ENCODE data around the gene NRG3. TPM values are rescaled to one million over a fixed set of nuclear protein-coding genes. Genes with fewer than 3 reads are reported as not detected.

Gene NRG3
- total RNA-seq, 1 donor from 2014 or later: 0.92 TPM

- no peak for TF ChIP-seq CTCF (conservative IDR thresholded peaks at IDR 0.05; ENCODE audit: low read depth, low read length)
- no peak for DNase-seq (ENCODE audit: low read depth)
- no peak overlapping the region for H3K4me3 ChIP-seq (ENCODE audit: low read depth, low read length)
Measured at GRCh38 chr10:82908751-82909150, 1033.8 kb downstream of the NRG3 start.

- no peak overlapping the region for H3K4me3 ChIP-seq (ENCODE audit: low read depth, low read length)
- TF ChIP-seq CTCF (conservative IDR thresholded peaks at IDR 0.05; ENCODE audit: low read depth, low read length): no peak
- DNase-seq (ENCODE audit: low read depth): no peak
Measured at GRCh38 chr10:82910301-82910700, 1035.3 kb downstream of the NRG3 start.

- no peak overlapping the region for H3K4me3 ChIP-seq (ENCODE audit: low read depth, low read length)
- no peak for TF ChIP-seq CTCF (conservative IDR thresholded peaks at IDR 0.05; ENCODE audit: low read depth, low read length)
- no peak for DNase-seq (ENCODE audit: low read depth)
Measured at GRCh38 chr10:82914655-82915136, 1039.7 kb downstream of the NRG3 start.

GRCh38 chr10:82916941-82917340, 1041.9 kb downstream of the NRG3 start:
- no peak overlapping the region for H3K4me3 ChIP-seq (ENCODE audit: low read depth, low read length)
- no peak for DNase-seq (ENCODE audit: low read depth)
- TF ChIP-seq CTCF (conservative IDR thresholded peaks at IDR 0.05; ENCODE audit: low read depth, low read length): no peak

GRCh38 chr10:82918022-82918421, 1043.0 kb downstream of the NRG3 start:
- H3K4me3 ChIP-seq (ENCODE audit: low read depth, low read length): no peak overlapping the region
- no peak for TF ChIP-seq CTCF (conservative IDR thresholded peaks at IDR 0.05; ENCODE audit: low read depth, low read length)
- no peak for DNase-seq (ENCODE audit: low read depth)

- TF ChIP-seq CTCF (conservative IDR thresholded peaks at IDR 0.05; ENCODE audit: low read depth, low read length): no peak
- H3K4me3 ChIP-seq (ENCODE audit: low read depth, low read length): no peak overlapping the region
- no peak for DNase-seq (ENCODE audit: low read depth)
Measured at GRCh38 chr10:82922046-82922445, 1047.1 kb downstream of the NRG3 start.

- no peak for TF ChIP-seq CTCF (conservative IDR thresholded peaks at IDR 0.05; ENCODE audit: low read depth, low read length)
- H3K4me3 ChIP-seq (ENCODE audit: low read depth, low read length): no peak overlapping the region
- DNase-seq (ENCODE audit: low read depth): no peak
Measured at GRCh38 chr10:82922755-82923154, 1047.8 kb downstream of the NRG3 start.
